Mononuclear cell (primary cell): ENCODE data around the gene ATP6V1B1. TPM values are rescaled to one million over a fixed set of nuclear protein-coding genes. Genes with fewer than 3 reads are reported as not detected.

Experiments
- H3K27me3 ChIP-seq: 2 replicates; pipeline ENCODE4 v1.6.0; 2011; ENCODE audit warnings: low read length, control low read depth; ENCODE audit not compliant: insufficient read depth
- H3K4me1 ChIP-seq: 2 replicates; pipeline ENCODE4 v1.5.1; 2011; ENCODE audit warnings: mild to moderate bottlenecking, low read length, control low read depth; ENCODE audit not compliant: insufficient read depth
- H3K4me3 ChIP-seq: 2 replicates; pipeline ENCODE4 v1.5.1; 2011; ENCODE audit warnings: mild to moderate bottlenecking, low read length, moderate library complexity
- H3K9me3 ChIP-seq: 2 replicates; pipeline ENCODE4 v1.5.1; 2011; ENCODE audit warnings: low read depth, mild to moderate bottlenecking, control low read depth, low read length
- total RNA-seq: library from RNA; depleted of rRNA; stranded (reverse); fragments of >200 nt; gene quantifications from one replicate; pipeline ENCODE4 v1.2.3, GENCODE V29; 2012

The ATP6V1B1 gene
- total RNA-seq, 1 donor, result not detected

GRCh38 chr2:70895998-70896764 is 39.5 kb upstream of the ATP6V1B1 start:
- Histone ChIP-seq H3K4me3 (no peak overlapping the region), H3K27me3 (peaks cover 94% of the 10 kb centered on the region), H3K4me1 (peaks cover 6% of the 10 kb centered on the region), H3K9me3 (no peaks in the 10 kb centered on the region)

DNA sequence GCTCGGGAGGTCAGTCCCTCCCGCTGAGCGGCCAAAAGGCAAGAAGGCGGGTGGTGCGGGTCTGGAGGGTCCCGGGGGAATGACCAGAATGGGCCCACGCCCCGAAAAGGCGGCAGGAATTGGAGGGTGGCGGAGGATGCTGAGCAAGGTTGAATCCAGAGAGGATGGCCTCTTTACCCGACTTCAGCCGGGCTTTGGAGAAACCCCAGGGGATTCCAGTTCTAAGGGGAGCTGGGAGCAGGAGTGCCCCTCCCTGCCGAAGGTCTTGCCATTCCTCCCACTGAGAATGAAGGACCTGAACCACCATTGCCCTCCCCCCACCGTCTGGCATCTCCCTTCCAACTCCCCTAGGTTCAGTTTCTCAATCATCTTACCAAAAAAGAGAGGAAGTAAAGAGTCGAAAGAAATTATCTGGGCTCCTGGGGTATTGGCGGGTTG is 38.9 kb upstream of the ATP6V1B1 start:
- Histone ChIP-seq H3K4me3 (no peak overlapping the region), H3K9me3 (no peaks in the 10 kb centered on the region), H3K27me3 (peaks cover 94% of the 10 kb centered on the region), H3K4me1 (peaks cover 12% of the 10 kb centered on the region)

DNA sequence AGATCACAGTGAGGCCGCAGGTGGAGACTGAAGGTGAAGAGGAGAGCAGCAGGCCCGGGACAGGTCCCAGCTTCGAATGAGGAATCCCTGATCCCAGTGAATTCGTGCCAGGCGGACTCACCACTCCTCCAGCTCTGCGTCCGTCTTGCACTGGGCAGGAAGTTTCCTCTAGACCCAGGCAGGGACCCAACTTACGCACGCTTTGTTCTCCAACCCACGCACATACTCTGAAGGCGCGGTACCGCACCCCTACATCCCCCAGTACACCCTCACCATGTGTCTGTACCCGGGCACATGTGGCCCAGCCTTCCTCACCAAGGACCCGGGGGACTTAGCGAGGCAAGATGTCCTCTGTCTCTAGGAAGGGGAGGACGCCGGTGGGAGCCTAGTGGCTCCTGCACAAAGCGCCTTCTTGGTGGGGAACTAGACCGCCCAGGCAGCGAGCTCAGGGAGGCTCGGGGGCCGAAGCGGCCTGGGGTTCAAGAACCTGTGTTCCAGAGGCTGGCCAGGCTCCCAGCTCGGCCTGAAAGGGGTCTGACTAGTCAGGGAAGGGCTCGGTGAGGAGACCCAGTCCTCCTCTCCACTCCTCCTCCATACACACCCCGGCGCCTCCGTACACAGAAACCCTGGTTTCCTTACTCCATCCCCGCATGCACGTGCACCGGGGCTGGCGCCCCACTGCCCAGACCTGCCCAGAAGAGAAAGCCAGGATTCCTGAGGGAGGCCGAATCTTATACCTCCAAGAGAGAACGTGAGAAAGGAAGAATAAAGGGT is 38.3 kb upstream of the ATP6V1B1 start:
- Histone ChIP-seq H3K27me3 (peaks cover 94% of the 10 kb centered on the region), H3K9me3 (no peaks in the 10 kb centered on the region), H3K4me1 (peaks cover 13% of the 10 kb centered on the region), H3K4me3 (no peak overlapping the region)

- Histone ChIP-seq H3K4me1 (peaks cover 13% of the 10 kb centered on the region), H3K9me3 (no peaks in the 10 kb centered on the region), H3K27me3 (peaks cover 94% of the 10 kb centered on the region), H3K4me3 (no peak overlapping the region)
Measured at GRCh38 chr2:70897977-70898226, 37.8 kb upstream of the ATP6V1B1 start.

GRCh38 chr2:70898363-70899240 is 37.1 kb upstream of the ATP6V1B1 start:
- no peak overlapping the region for H3K4me3 ChIP-seq
- peaks cover 13% of the 10 kb centered on the region for H3K4me1 ChIP-seq
- no peaks in the 10 kb centered on the region for H3K9me3 ChIP-seq
- H3K27me3 ChIP-seq, result peaks cover 94% of the 10 kb centered on the region

DNA sequence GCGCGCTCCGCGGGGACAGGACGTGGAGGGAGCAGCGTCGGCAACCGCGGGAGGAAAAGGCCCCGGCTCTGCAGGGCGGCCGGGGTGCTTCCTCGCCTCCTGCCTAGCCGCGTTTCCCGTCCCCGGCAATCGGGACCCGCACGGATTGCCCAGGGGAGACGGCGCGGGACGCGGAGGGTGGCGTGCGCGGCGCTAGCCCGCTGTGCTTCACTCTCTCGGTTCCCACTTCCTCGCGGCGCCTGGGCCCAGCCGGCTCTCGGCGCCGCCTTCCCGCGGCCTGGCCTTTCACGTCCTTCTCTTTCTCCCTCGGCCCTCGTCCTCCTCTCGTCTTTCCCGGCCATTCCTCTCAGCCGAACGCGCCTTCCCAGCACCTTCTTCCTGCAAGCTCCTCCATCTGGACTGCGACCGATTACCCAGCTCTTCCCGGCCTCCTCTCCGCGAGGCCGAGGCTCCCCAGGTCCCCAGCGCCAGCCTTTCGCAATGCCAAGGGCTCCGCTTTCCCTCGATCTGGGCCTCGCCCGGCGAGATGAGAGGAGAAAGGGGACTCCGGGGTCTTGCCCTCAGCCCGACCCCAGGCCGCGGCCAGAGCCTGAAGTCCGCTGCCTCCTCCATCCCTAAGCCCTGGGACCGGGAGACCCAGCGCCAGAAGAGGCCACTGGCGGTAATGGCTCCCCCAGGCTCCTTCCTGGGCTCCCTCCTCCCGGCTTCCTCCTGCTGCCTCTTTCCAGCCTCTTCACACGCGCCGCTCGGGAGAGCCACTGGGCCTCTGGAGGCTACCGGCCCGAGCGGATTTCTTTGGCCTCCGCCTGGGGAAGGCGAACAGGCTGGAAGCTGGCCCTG is 34.3 kb upstream of the ATP6V1B1 start:
- Histone ChIP-seq H3K9me3 (no peaks in the 10 kb centered on the region), H3K27me3 (peaks cover 97% of the 10 kb centered on the region), H3K4me1 (peaks cover 20% of the 10 kb centered on the region), H3K4me3 (no peak overlapping the region)

DNA sequence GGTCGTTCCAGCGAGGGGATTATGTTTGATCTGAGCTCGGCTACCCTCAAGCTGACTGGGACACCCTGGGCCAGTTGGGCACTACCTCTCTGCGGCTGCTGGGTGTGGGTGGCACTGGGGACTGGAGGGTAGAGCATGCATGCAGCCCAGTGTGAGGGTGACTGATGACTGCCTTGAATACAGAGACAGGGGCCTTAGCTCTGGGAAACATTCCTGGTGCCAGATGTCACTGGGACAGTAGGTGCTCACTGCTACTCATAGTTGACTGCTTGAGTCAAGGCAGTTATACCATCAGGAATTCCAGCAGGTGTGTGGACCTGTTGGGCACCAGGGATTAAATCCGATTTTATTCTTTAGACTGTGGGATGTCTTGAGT is 33.6 kb upstream of the ATP6V1B1 start:
- H3K27me3 ChIP-seq, result peaks cover 97% of the 10 kb centered on the region
- no peak overlapping the region for H3K4me3 ChIP-seq
- H3K4me1 ChIP-seq, result peaks cover 26% of the 10 kb centered on the region
- no peaks in the 10 kb centered on the region for H3K9me3 ChIP-seq

- Histone ChIP-seq H3K27me3 (peaks cover 97% of the 10 kb centered on the region), H3K4me3 (no peak overlapping the region), H3K9me3 (no peaks in the 10 kb centered on the region), H3K4me1 (peaks cover 31% of the 10 kb centered on the region)
Measured at GRCh38 chr2:70902579-70902978, 33.1 kb upstream of the ATP6V1B1 start.

DNA sequence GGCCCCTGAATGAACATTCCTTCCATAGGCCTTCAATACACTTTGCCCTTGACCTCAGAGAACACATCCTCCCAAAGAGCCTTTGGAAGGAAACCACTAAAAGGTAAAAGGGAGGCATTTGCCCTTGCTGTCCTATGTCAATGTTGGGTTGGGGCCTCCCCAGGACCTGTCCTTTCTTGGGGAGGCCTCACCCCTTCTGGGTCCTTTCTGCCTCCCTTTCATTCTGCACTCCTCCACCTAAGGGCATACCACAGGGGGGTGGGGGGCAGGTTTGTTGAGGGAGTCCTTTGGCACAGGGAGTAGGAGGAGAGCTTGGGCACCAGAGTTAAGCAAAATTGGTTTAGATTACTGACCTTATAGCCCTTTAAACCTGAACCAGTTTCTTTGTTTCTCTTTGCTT is 32.5 kb upstream of the ATP6V1B1 start:
- Histone ChIP-seq H3K4me3 (no peak overlapping the region), H3K27me3 (peaks cover 97% of the 10 kb centered on the region), H3K9me3 (no peaks in the 10 kb centered on the region), H3K4me1 (peaks cover 35% of the 10 kb centered on the region)

DNA sequence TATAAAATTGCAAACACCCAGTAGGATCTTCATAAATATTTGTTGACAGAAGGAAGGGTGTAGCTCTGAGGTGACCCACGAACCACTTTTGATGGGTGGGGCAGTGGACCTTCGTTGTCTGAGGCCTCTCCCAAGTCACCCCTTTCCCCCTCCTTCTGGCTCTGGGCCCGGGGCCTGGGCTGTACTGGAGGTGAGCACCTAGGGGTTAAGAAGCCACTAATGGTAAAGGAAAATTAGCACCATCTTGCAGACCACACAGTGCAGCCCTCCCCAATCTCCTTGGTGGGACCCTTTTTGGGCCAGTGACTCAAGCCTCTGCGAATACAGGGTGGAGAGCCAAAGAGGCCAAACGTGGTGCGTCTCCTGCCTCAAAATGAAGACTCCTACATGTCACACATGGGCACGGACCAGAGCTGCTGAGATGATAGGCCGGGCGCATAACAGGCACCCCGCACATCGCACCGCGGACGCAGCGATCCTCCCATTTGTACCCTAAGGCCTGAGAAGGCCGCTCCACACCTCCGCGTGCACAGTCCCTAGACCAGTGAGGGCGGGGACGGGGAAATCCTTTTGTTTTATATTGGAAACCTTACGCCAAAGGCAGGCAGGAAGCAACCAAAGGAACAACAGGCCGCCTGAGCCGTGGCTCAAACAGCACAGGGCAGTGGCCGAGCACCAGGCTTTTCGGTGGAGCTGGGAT is 31.9 kb upstream of the ATP6V1B1 start:
- peaks cover 97% of the 10 kb centered on the region for H3K27me3 ChIP-seq
- H3K9me3 ChIP-seq, result no peaks in the 10 kb centered on the region
- no peak overlapping the region for H3K4me3 ChIP-seq
- peaks cover 35% of the 10 kb centered on the region for H3K4me1 ChIP-seq

DNA sequence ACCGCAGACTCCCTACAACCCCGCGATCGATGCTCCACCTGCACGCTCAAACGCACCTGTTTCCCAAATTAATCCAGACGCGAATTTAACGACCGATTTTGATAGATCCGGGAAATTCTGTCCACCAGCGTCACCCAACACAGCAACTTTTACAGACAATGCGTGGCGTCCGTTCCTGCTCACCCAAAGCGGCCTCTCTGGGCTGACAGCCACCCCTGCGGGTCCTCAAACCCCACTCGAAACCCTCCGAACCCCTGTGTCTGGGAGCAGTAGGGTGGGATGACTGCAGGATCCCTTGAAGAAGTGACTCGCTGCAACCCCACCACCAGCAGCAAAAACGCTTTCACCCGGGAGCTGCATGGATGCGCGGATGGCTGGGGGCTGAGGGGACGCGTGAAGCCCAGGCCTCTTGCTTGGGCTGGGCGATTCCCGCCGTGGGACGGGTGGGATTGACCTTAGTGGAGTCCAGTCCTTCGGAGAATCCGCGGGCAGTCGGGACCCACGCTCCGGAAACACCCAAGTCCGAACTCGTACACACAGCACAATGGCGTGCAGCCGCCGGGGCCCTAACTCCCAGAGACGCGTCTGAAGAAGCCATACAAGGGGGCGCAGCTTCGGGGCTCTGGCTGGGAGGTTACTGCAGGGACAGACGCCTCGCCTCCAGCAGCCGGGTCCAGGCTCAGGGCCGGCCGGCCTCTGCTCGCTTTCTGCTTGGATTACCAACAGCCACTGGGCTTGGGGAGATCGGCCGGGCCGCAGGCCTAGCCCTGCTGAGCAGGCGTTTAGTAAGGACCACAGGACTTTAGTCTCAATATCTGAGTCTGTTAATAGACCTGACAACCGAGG is 31.1 kb upstream of the ATP6V1B1 start:
- H3K27me3 ChIP-seq, result peaks cover 97% of the 10 kb centered on the region
- peaks cover 35% of the 10 kb centered on the region for H3K4me1 ChIP-seq
- H3K9me3 ChIP-seq, result no peaks in the 10 kb centered on the region
- no peak overlapping the region for H3K4me3 ChIP-seq

- H3K9me3 ChIP-seq, result no peaks in the 10 kb centered on the region
- H3K27me3 ChIP-seq, result peaks cover 100% of the 10 kb centered on the region
- peaks cover 33% of the 10 kb centered on the region for H3K4me1 ChIP-seq
- H3K4me3 ChIP-seq, result no peak overlapping the region
Measured at GRCh38 chr2:70905443-70906421, 30.0 kb upstream of the ATP6V1B1 start.
